ENCODE data around the gene CDH1.

CDH1 gene

DNA sequence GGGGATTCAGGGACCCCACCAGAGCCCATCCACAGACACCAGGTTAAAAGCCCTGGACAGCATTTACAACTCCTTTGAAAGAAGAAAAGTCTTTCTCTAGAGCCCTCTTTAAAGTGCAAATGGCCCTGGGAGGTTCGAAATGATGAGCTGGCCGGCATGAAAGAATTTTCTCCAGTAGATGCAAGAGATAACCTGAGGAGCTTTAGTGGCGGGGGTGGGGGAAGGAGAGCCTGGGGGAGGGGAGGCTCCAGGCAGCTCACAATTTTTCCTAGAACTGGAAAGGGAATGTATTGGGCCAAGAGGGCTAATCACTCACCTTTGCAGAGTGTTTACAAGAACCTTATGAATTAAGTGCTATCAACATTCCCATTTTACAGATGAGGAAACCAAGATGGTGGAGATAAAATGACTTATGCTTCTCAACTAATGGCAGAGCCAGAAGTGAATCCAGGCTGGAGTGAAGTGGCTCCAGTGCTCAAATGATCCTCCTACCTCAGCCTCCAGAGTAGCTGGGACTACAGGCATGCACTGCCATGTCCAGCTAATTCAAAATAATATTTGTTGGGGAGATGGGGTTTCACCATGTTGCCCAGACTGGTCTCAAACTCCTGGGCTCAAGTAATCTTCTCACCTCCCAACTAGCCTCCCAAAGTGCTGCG lies 4.2 kb upstream of the CDH1 start:
- Histone ChIP-seq H3F3A (ENCODE audit: low read depth) (no peaks in the 10 kb centered on the region), H3K9me2 (replicated peaks; ENCODE audit: low read depth, low read length) (no peaks in the 10 kb centered on the region), H3K4me1 (ENCODE audit: insufficient read depth, low read length, poor library complexity, severe bottlenecking) (no peaks in the 10 kb centered on the region), H3K79me2 (ENCODE audit: insufficient read depth, low read length) (no peaks in the 10 kb centered on the region), H2AFZ (ENCODE audit: low read length) (no peak overlapping the region), H3K4me3 (ENCODE audit: low read length, poor library complexity, severe bottlenecking) (no peak overlapping the region), H3K36me3 (ENCODE audit: insufficient read depth, low read length) (no peaks in the 10 kb centered on the region), H3K9ac (ENCODE audit: low read depth, low read length, poor library complexity, severe bottlenecking) (no peak overlapping the region), H3K4me2 (ENCODE audit: low read depth, low read length, poor library complexity, severe bottlenecking) (no peak overlapping the region), H3K27me3 (ENCODE audit: insufficient read depth, low read length, poor library complexity, severe bottlenecking) (no peaks in the 10 kb centered on the region), H4K20me1 (ENCODE audit: insufficient read depth, low read length, poor library complexity, severe bottlenecking) (no peaks in the 10 kb centered on the region), H3K9me3 (ENCODE audit: insufficient read depth, low read depth, low read length) (no peaks in the 10 kb centered on the region)
- no peak for TF ChIP-seq EZH2phosphoT487 (IDR thresholded peaks at IDR 0.05; ENCODE audit: borderline replicate concordance)
- TF ChIP-seq, protein P1, sequence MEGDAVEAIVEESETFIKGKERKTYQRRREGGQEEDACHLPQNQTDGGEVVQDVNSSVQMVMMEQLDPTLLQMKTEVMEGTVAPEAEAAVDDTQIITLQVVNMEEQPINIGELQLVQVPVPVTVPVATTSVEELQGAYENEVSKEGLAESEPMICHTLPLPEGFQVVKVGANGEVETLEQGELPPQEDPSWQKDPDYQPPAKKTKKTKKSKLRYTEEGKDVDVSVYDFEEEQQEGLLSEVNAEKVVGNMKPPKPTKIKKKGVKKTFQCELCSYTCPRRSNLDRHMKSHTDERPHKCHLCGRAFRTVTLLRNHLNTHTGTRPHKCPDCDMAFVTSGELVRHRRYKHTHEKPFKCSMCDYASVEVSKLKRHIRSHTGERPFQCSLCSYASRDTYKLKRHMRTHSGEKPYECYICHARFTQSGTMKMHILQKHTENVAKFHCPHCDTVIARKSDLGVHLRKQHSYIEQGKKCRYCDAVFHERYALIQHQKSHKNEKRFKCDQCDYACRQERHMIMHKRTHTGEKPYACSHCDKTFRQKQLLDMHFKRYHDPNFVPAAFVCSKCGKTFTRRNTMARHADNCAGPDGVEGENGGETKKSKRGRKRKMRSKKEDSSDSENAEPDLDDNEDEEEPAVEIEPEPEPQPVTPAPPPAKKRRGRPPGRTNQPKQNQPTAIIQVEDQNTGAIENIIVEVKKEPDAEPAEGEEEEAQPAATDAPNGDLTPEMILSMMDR (conservative IDR thresholded peaks at IDR 0.05; ENCODE audit: low read length) = no peak

- Histone ChIP-seq H3K4me3 (ENCODE audit: low read length, poor library complexity, severe bottlenecking) (no peak overlapping the region), H3K9me2 (replicated peaks; ENCODE audit: low read depth, low read length) (no peaks in the 10 kb centered on the region), H3K4me1 (ENCODE audit: insufficient read depth, low read length, poor library complexity, severe bottlenecking) (no peaks in the 10 kb centered on the region), H3K36me3 (ENCODE audit: insufficient read depth, low read length) (no peaks in the 10 kb centered on the region), H3K4me2 (ENCODE audit: low read depth, low read length, poor library complexity, severe bottlenecking) (no peak overlapping the region), H2AFZ (ENCODE audit: low read length) (no peak overlapping the region), H3K9me3 (ENCODE audit: insufficient read depth, low read depth, low read length) (no peaks in the 10 kb centered on the region), H3K27me3 (ENCODE audit: insufficient read depth, low read length, poor library complexity, severe bottlenecking) (no peaks in the 10 kb centered on the region), H4K20me1 (ENCODE audit: insufficient read depth, low read length, poor library complexity, severe bottlenecking) (no peaks in the 10 kb centered on the region), H3K9ac (ENCODE audit: low read depth, low read length, poor library complexity, severe bottlenecking) (no peak overlapping the region), H3F3A (ENCODE audit: low read depth) (no peaks in the 10 kb centered on the region), H3K79me2 (ENCODE audit: insufficient read depth, low read length) (no peaks in the 10 kb centered on the region)
- no peak for TF ChIP-seq EZH2phosphoT487 (IDR thresholded peaks at IDR 0.05; ENCODE audit: borderline replicate concordance)
- TF ChIP-seq, protein P1 (conservative IDR thresholded peaks at IDR 0.05; ENCODE audit: low read length) = no peak
Measured at GRCh38 chr16:68733570-68733969, 3.5 kb upstream of the CDH1 start.

- no peak overlapping the region for H3K9ac ChIP-seq (ENCODE audit: low read depth, low read length, poor library complexity, severe bottlenecking)
- H2AFZ ChIP-seq (ENCODE audit: low read length) = no peak overlapping the region
- TF ChIP-seq EZH2phosphoT487 (IDR thresholded peaks at IDR 0.05; ENCODE audit: borderline replicate concordance) = no peak
- TF ChIP-seq, protein P1 (conservative IDR thresholded peaks at IDR 0.05; ENCODE audit: low read length) = no peak
- no peaks in the 10 kb centered on the region for H3F3A ChIP-seq (ENCODE audit: low read depth)
- no peaks in the 10 kb centered on the region for H3K36me3 ChIP-seq (ENCODE audit: insufficient read depth, low read length)
- H3K79me2 ChIP-seq (ENCODE audit: insufficient read depth, low read length) = no peaks in the 10 kb centered on the region
- H3K4me2 ChIP-seq (ENCODE audit: low read depth, low read length, poor library complexity, severe bottlenecking) = no peak overlapping the region
- H3K9me2 ChIP-seq (replicated peaks; ENCODE audit: low read depth, low read length) = no peaks in the 10 kb centered on the region
- H3K9me3 ChIP-seq (ENCODE audit: insufficient read depth, low read depth, low read length) = no peaks in the 10 kb centered on the region
- H3K4me3 ChIP-seq (ENCODE audit: low read length, poor library complexity, severe bottlenecking) = no peak overlapping the region
- H3K27me3 ChIP-seq (ENCODE audit: insufficient read depth, low read length, poor library complexity, severe bottlenecking) = no peaks in the 10 kb centered on the region
- H4K20me1 ChIP-seq (ENCODE audit: insufficient read depth, low read length, poor library complexity, severe bottlenecking) = no peaks in the 10 kb centered on the region
- H3K4me1 ChIP-seq (ENCODE audit: insufficient read depth, low read length, poor library complexity, severe bottlenecking) = no peaks in the 10 kb centered on the region
Measured at GRCh38 chr16:68734782-68735181, 2.3 kb upstream of the CDH1 start.

Data from Loucy (cell line).